ENCODE data around the gene ARSG. TPM values are rescaled to one million over a fixed set of nuclear protein-coding genes. Genes with fewer than 3 reads are reported as not detected.

Gene ARSG
- total RNA-seq, 1 donor from 2014 or later, result 19.5 TPM

DNA sequence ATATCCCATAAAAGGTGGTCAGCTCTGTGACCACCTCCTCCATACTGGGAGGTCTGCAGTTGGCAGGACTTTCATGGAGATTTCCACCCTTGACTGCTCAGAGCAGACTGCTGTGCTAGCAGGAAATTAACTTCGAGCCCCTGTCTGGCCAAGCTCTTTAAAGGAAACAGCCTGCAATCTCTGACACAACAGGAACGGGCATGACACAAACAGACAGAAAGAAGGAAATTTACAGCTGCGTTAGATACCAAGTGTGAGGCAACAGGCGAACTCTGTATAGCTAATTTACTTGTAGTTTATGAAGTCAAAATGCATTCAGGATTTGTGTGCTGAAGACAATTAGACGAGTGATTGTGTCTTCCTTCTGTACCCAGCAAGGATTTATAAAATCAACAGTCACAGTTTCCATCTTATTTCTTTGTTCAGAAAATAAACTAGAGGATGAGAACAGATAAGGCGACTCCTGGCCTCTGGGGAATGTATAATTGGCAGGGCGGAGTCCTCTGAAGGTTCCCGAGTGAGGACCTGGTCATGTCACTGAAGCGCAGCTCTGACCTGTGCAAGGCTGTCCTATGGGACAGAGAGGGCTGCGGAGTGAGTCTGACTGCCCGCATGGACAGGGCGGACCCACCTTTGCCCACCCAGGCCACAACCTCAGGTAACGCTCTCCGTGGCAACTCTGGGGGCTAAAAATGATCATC lies 149.9 kb downstream of the ARSG start:
- Histone ChIP-seq H3K27ac (no peak overlapping the region), H4K20me1 (ENCODE audit: low read depth) (no peaks in the 10 kb centered on the region), H3K4me2 (no peak overlapping the region), H3K27me3 (no peaks in the 10 kb centered on the region), H3K79me2 (ENCODE audit: low read depth) (no peaks in the 10 kb centered on the region), H3K9me3 (ENCODE audit: low read depth) (no peaks in the 10 kb centered on the region), H3K36me3 (no peaks in the 10 kb centered on the region), H3K9ac (no peak overlapping the region), H3K4me3 (no peak overlapping the region), H3F3A (ENCODE audit: low read depth) (no peaks in the 10 kb centered on the region), H2AFZ (replicated peaks) (no peak overlapping the region), H3K4me1 (no peaks in the 10 kb centered on the region)
- H3K27ac Mint-ChIP-seq, result peak overlapping the region; percentile 38
- TF ChIP-seq, protein P1, sequence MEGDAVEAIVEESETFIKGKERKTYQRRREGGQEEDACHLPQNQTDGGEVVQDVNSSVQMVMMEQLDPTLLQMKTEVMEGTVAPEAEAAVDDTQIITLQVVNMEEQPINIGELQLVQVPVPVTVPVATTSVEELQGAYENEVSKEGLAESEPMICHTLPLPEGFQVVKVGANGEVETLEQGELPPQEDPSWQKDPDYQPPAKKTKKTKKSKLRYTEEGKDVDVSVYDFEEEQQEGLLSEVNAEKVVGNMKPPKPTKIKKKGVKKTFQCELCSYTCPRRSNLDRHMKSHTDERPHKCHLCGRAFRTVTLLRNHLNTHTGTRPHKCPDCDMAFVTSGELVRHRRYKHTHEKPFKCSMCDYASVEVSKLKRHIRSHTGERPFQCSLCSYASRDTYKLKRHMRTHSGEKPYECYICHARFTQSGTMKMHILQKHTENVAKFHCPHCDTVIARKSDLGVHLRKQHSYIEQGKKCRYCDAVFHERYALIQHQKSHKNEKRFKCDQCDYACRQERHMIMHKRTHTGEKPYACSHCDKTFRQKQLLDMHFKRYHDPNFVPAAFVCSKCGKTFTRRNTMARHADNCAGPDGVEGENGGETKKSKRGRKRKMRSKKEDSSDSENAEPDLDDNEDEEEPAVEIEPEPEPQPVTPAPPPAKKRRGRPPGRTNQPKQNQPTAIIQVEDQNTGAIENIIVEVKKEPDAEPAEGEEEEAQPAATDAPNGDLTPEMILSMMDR (IDR thresholded peaks at IDR 0.05), result no peak
- TF ChIP-seq EZH2 (IDR thresholded peaks at IDR 0.05), result no peak
- TF ChIP-seq EZH2phosphoT487 (IDR thresholded peaks at IDR 0.05), result no peak
- no peak overlapping the region for H3K4me3 Mint-ChIP-seq
- H3K27me3 Mint-ChIP-seq (ENCODE audit: insufficient read depth, low read depth), result peaks cover 3% of the 10 kb centered on the region
- H3K9me3 Mint-ChIP-seq, result no peaks in the 10 kb centered on the region
- H3K36me3 Mint-ChIP-seq, result no peaks in the 10 kb centered on the region
- DNase-seq (ENCODE audit: low spot score), result no peak
- peaks cover 20% of the 10 kb centered on the region for H3K4me1 Mint-ChIP-seq

DNA sequence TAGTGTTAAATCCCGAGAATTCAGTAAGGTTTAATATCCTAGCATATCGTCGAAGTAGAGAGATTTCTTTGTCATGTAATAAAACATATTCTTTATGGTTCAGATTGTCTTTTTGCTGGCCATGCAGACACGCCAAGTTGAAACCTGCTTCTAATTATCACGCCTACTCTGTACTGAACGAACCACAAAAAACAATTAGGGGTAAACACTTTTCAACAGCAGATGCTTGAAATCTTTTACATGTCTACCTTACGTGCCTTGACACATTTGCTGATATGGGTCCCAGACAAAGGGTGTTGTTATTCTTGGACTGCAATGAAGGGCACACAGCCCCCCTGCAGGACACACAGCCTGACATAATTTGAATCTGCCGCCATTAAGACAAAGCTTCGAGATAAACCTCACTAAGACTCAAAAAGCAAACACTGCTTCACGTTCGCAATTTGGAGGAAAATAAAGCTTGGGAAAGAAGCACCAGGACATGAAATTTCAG lies 152.7 kb downstream of the ARSG start:
- Histone ChIP-seq H3K36me3 (no peaks in the 10 kb centered on the region), H3K79me2 (ENCODE audit: low read depth) (no peaks in the 10 kb centered on the region), H4K20me1 (ENCODE audit: low read depth) (no peaks in the 10 kb centered on the region), H3K27ac (no peak overlapping the region), H2AFZ (replicated peaks) (no peak overlapping the region), H3K27me3 (no peaks in the 10 kb centered on the region), H3K9ac (no peak overlapping the region), H3K4me1 (no peaks in the 10 kb centered on the region), H3F3A (ENCODE audit: low read depth) (no peaks in the 10 kb centered on the region), H3K9me3 (ENCODE audit: low read depth) (no peaks in the 10 kb centered on the region), H3K4me2 (no peak overlapping the region), H3K4me3 (no peak overlapping the region)
- Mint-ChIP-seq H3K4me3 (no peak overlapping the region), H3K9me3 (no peaks in the 10 kb centered on the region), H3K27ac (no peak overlapping the region), H3K36me3 (no peaks in the 10 kb centered on the region), H3K27me3 (ENCODE audit: insufficient read depth, low read depth) (no peaks in the 10 kb centered on the region), H3K4me1 (peaks cover 16% of the 10 kb centered on the region)
- TF ChIP-seq EZH2 (IDR thresholded peaks at IDR 0.05) (no peak), EZH2phosphoT487 (IDR thresholded peaks at IDR 0.05) (no peak)
- TF ChIP-seq, protein P1 (IDR thresholded peaks at IDR 0.05), result no peak
- DNase-seq (ENCODE audit: low spot score), result no peak

DNA sequence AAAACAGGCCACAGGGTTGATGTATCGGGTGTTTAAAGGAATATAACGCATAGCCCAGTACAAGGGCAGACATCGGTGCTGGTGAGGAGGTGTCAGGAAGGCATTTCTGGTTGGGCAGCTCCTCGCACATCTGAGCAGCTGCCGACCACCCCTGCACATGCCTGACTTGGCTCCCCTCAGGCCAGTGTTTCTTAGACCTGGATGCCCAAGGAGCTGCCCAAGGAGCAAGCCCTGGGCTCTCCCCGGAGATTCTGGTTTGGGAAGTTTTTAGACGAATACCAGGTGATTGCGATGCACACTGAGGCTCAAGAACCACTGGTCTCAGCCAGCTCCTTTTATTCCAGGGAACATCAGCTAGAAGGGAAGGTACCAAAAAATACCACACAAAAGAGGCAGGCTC lies 154.4 kb downstream of the ARSG start:
- no peaks in the 10 kb centered on the region for H4K20me1 ChIP-seq (ENCODE audit: low read depth)
- H3K27ac Mint-ChIP-seq, result no peak overlapping the region

More for the DNA sequence above, 154.4 kb downstream of the ARSG start:
- H3K27ac ChIP-seq, result no peak overlapping the region
- H3K4me3 ChIP-seq, result no peak overlapping the region
- no peaks in the 10 kb centered on the region for H3K9me3 Mint-ChIP-seq
- peaks cover 11% of the 10 kb centered on the region for H3K4me1 Mint-ChIP-seq
- no peaks in the 10 kb centered on the region for H3K4me1 ChIP-seq
- peaks cover 5% of the 10 kb centered on the region for H3K36me3 Mint-ChIP-seq
- no peak overlapping the region for H3K4me2 ChIP-seq
- no peak overlapping the region for H3K4me3 Mint-ChIP-seq
- no peaks in the 10 kb centered on the region for H3K79me2 ChIP-seq (ENCODE audit: low read depth)
- TF ChIP-seq EZH2phosphoT487 (IDR thresholded peaks at IDR 0.05), result no peak
- no peak for TF ChIP-seq EZH2 (IDR thresholded peaks at IDR 0.05)
- TF ChIP-seq, protein P1 (IDR thresholded peaks at IDR 0.05), result no peak
- no peaks in the 10 kb centered on the region for H3K9me3 ChIP-seq (ENCODE audit: low read depth)
- H3K36me3 ChIP-seq, result no peaks in the 10 kb centered on the region
- H3K9ac ChIP-seq, result peak overlapping the region; percentile 8
- no peaks in the 10 kb centered on the region for H3K27me3 Mint-ChIP-seq (ENCODE audit: insufficient read depth, low read depth)
- no peaks in the 10 kb centered on the region for H3F3A ChIP-seq (ENCODE audit: low read depth)
- no peak overlapping the region for H2AFZ ChIP-seq (replicated peaks)
- H3K27me3 ChIP-seq, result no peaks in the 10 kb centered on the region
- DNase-seq (ENCODE audit: low spot score), result no peak
